Suprapubic skin (tissue), 3 donors: ENCODE measurements around the gene CRYGS.

Source experiments
- CTCF ChIP-seq, 2 donors: fragments of 200-600 bp in 1 of 2; fragments of 450-650 bp in 1 of 2; sonication (generic) in 1 of 2; IDR thresholded peaks; one replicate each; pipeline ENCODE4 v1.5.1; 2016 to 2019; ENCODE audit warnings: antibody characterized with exemption in 2 of 2, mild to moderate bottlenecking in 1 of 2, moderate library complexity in 1 of 2
- POLR2AphosphoS5 ChIP-seq, 3 donors: sonication (generic); formaldehyde crosslinking; IDR thresholded peaks; one replicate each; pipeline ENCODE4 v1.6.1; 2017; ENCODE audit warnings: antibody characterized with exemption in 3 of 3

- TF ChIP-seq CTCF (IDR thresholded peaks at IDR 0.05) (no peak), POLR2AphosphoS5 (IDR thresholded peaks at IDR 0.05) (no peak)
Measured at GRCh38 chr3:186544281-186544680, at the start of gene CRYGS.
